OCI-LY3 (cell line): ENCODE data around the gene MYO1E.

Source experiments
- EZH2phosphoT487 ChIP-seq: fragments of 200-600 bp; shearing (Covaris generic); IDR thresholded peaks from 2 replicates; pipeline ENCODE4 v1.6.1; 2018; ENCODE audit warnings: antibody characterized with exemption, mixed run types, low read depth
- TF ChIP-seq, protein P1 (sequence below): fragments of 200-600, 300-600 bp; sonication (generic); IDR thresholded peaks from 2 replicates; pipeline ENCODE4 v1.5.1; 2014; ENCODE audit warnings: antibody characterized with exemption, low read length, low read depth

DNA sequence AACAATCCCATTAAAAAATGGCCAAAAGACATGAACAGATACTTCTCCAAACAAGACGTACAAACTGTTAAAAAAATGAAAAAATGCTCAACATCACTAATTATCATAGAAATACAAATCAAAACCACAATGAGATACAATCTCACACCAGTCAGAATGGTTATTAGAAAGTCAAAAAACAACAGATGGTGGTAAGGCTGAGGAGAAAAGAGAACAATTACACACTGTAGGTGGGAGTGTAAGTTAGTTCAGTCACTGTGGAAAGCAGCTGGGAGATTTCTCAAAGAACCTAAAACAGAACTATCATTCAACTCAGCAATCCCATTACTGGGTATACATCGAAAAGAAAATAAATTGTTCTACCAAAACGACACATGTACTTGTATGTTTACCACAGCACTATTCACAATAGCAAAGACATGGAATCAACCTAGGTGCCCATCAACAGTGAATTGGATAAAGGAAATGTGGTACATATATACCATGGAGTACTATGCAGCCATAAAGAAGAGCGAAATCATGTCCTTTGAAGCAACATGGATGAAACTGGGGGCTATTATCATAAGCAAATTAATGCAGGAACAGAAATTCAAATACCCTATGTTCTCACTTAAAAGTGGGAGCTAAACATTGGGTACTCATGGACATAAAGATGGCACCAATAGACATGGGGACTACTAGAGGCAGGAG is 51.5 kb downstream of the MYO1E start:
- TF ChIP-seq EZH2phosphoT487: no peak
- TF ChIP-seq, protein P1, sequence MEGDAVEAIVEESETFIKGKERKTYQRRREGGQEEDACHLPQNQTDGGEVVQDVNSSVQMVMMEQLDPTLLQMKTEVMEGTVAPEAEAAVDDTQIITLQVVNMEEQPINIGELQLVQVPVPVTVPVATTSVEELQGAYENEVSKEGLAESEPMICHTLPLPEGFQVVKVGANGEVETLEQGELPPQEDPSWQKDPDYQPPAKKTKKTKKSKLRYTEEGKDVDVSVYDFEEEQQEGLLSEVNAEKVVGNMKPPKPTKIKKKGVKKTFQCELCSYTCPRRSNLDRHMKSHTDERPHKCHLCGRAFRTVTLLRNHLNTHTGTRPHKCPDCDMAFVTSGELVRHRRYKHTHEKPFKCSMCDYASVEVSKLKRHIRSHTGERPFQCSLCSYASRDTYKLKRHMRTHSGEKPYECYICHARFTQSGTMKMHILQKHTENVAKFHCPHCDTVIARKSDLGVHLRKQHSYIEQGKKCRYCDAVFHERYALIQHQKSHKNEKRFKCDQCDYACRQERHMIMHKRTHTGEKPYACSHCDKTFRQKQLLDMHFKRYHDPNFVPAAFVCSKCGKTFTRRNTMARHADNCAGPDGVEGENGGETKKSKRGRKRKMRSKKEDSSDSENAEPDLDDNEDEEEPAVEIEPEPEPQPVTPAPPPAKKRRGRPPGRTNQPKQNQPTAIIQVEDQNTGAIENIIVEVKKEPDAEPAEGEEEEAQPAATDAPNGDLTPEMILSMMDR: no peak
